Activated naive CD8-positive, alpha-beta T cell treated with anti-CD3 and anti-CD28 coated beads, Interleukin-2, amount 10 ng/mL, durations not matched to agents 7 days and 5 days (primary cell): Measurements from ENCODE around the gene SNX2. TPM values are rescaled to one million over a fixed set of nuclear protein-coding genes. Genes with fewer than 3 reads are reported as not detected.

Experiments
- ATAC-seq: fragments of 150-1000 bp; cut with Tn5 transposase; one replicate; pipeline ENCODE4 v1.10.0; 2021; ENCODE audit warnings: low read depth, moderate library complexity
- POLR2A ChIA-PET: fragments of 350-600 bp; sonication (Branson Sonifier 250); formaldehyde crosslinking; loops from one replicate; lab custom pipeline; 2021; ENCODE audit warnings: antibody characterized with exemption; lab: Charles Lee
- DNase-seq: peaks from one replicate; pipeline ENCODE4 v3.0.0; 2021
- H3K27ac Mint-ChIP-seq: one replicate; pipeline ENCODE4 v1.8.0; 2022; ENCODE audit warnings: mild to moderate bottlenecking, mixed read lengths
- H3K27me3 Mint-ChIP-seq: one replicate; pipeline ENCODE4 v1.8.0; 2022; ENCODE audit warnings: mild to moderate bottlenecking, moderate library complexity, mixed read lengths
- H3K36me3 Mint-ChIP-seq: one replicate; pipeline ENCODE4 v1.8.0; 2021; ENCODE audit warnings: mild to moderate bottlenecking, mixed read lengths
- H3K4me1 Mint-ChIP-seq: one replicate; pipeline ENCODE4 v1.8.0; 2021; ENCODE audit warnings: mixed read lengths
- H3K4me3 Mint-ChIP-seq: one replicate; pipeline ENCODE4 v1.8.0; 2022; ENCODE audit warnings: mild to moderate bottlenecking, moderate library complexity, mixed read lengths
- H3K9me3 Mint-ChIP-seq: one replicate; pipeline ENCODE4 v1.8.0; 2021; ENCODE audit warnings: mixed read lengths
- total RNA-seq, 2 experiments: library from RNA; stranded (reverse); gene quantifications; one replicate each; pipeline ENCODE4 v1.2.3, GENCODE V29; 2021

SNX2 gene, protein sequence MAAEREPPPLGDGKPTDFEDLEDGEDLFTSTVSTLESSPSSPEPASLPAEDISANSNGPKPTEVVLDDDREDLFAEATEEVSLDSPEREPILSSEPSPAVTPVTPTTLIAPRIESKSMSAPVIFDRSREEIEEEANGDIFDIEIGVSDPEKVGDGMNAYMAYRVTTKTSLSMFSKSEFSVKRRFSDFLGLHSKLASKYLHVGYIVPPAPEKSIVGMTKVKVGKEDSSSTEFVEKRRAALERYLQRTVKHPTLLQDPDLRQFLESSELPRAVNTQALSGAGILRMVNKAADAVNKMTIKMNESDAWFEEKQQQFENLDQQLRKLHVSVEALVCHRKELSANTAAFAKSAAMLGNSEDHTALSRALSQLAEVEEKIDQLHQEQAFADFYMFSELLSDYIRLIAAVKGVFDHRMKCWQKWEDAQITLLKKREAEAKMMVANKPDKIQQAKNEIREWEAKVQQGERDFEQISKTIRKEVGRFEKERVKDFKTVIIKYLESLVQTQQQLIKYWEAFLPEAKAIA
- total RNA-seq = 10 to 100 TPM; 42.9 to 43.0 TPM

DNA sequence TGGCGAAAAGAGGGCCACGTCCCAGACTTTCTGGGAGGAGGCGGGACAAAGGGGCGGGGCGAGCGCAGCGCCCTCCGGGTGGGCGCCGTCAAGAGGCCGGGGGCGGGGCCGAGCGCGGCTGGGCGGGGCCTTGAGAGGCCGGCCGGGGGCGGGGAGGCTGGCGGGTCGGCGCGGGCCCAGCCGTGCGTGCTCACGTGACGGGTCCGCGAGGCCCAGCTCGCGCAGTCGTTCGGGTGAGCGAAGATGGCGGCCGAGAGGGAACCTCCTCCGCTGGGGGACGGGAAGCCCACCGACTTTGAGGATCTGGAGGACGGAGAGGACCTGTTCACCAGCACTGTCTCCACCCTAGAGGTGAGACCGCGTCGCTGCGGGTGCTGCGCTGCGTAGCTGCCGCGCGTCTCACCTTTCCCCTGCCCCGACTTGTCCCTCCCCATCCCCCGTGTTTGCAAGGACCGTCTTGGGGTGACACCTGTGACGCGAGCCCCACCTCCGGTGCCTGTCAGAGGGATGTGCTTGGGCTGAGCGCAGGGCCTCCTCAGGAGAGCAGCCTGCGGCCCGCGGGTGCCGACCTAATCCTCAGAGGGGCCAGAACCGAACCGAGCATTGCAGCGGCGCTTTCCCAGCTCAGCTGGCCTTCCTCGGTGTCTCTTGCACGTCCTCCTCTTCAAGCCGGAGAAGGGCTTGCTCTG, at the start of gene SNX2:
TSS of gene SNX2 (plus strand) at position 220 of the 689 bp plus-strand sequence. CDS start at position 244, 24 bp downstream.
- no peaks in the 10 kb centered on the region for H3K36me3 Mint-ChIP-seq
- H3K4me1 Mint-ChIP-seq = peaks cover 17% of the 10 kb centered on the region
- H3K4me3 Mint-ChIP-seq = peak within 1 kb of the TSS; percentile 93
- POLR2A ChIA-PET = interaction anchor here (1.6 to 1.8 kb wide), 2 partner anchors 70 to 648 kb away, joined by 6 to 16 read pairs; partner anchors contain the start of genes CEP120 and SNX24
- DNase-seq = peak; percentile 95
- peak; percentile 91 for ATAC-seq
- peak within 1 kb of the TSS; percentile 91 for H3K27ac Mint-ChIP-seq
- H3K9me3 Mint-ChIP-seq = no peaks in the 10 kb centered on the region
- H3K27me3 Mint-ChIP-seq = peaks cover 10% of the 10 kb centered on the region

DNA sequence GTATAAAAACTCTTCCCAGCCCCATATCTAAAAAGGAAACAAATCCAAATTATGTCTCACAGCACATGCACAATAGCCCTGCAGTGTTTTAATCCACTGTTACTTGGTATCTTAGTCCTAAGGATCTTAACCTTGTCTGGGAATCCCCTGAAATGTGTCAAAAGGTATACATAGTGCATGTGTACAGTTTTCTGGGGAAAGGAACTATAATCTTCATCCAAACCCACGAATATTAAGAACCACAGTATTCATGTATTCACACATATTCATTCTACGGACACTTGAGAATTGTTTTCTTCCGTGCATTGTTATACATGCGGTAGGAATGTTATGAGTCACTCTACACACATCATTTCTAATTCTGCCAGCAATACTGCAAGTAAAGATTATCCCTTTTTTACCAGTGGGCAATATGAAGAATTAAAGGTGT, 47.8 kb upstream of the SNX2 start:
- no peak for ATAC-seq
- DNase-seq = no peak
- Mint-ChIP-seq H3K4me1 (no peaks in the 10 kb centered on the region), H3K36me3 (no peaks in the 10 kb centered on the region), H3K9me3 (no peaks in the 10 kb centered on the region), H3K4me3 (no peak overlapping the region), H3K27me3 (peaks cover 10% of the 10 kb centered on the region), H3K27ac (no peak overlapping the region)
- POLR2A ChIA-PET = no interaction called here

DNA sequence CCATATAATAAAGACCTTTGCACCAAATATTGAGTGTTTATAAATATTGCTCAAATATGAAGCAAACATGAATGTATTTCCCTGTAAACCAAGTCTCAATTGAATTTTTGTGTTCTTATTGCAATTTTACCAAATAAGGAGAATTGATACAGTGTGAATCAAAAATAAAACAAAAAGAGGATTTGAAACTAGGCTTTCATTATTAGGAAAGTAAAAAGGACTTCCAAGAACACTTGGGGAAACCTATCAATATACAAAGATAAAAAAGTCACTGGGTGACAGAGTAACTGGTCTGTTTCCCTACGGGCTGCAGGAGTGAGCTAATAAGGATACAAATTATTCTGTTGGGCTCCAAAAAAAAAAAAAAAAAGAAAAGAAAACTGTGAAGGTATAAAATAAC, 44.8 kb upstream of the SNX2 start:
- Mint-ChIP-seq H3K36me3 (no peaks in the 10 kb centered on the region), H3K4me1 (no peaks in the 10 kb centered on the region), H3K27me3 (peaks cover 14% of the 10 kb centered on the region), H3K27ac (no peak overlapping the region), H3K9me3 (no peaks in the 10 kb centered on the region), H3K4me3 (no peak overlapping the region)
- POLR2A ChIA-PET = no interaction called here
- no peak for DNase-seq
- no peak for ATAC-seq

DNA sequence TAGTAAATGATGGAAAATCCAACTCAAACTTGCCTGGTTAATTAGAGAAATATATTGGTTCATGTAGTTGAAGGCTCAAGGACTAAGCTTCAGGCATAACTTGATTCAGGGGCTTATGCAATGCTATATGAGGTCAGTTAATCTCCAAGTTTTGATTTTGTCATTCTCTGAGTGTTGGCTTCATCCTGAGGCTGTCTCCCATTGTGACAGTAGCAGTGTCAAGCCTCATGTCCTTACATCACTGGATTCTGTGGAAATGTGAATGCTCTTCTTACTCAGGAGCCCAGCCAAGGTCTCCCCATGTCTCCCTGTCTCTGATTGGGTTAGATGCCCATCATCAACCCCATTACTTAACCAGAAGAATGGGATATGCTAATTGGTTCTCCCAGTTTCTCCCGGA, 44.4 kb upstream of the SNX2 start:
- POLR2A ChIA-PET = no interaction called here
- Mint-ChIP-seq H3K4me3 (no peak overlapping the region), H3K36me3 (no peaks in the 10 kb centered on the region), H3K27me3 (peaks cover 14% of the 10 kb centered on the region), H3K27ac (no peak overlapping the region), H3K4me1 (no peaks in the 10 kb centered on the region), H3K9me3 (no peaks in the 10 kb centered on the region)
- no peak for DNase-seq
- ATAC-seq = no peak

DNA sequence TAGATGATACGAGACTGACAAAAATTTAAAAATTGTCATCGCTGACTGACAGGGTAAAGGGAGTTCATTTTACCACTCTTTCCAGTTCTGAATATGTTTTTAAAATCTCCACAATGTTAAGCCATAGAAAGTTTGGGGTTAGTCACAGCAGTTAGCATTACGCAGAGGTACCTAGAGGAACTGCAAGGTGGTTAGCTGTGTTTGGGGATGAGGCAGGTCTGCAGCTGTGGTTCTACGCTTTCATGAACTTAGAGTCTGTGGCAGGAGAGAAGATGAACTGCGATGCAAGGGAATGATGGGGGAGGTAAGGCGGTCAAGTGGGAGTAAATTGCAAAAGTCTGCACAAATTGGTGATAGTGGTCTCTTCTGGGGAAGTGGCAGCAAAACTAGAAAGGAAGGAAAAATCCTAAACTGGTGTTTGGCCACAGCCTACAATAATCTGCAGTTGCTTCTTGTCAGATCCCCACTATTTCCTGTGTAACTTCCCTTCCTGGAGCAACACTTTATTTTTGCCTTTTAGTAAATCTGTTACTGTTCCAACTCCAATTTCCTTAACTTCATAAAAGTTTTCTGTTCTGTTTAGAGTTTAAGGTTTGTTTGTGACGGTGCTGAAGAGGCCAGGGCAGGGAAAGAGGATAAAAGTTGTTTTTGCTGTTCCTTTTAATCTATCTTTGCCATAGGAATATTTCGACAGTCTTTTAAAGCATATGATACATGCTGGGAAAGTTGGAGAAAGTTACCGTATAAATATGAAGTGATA, 38.6 kb upstream of the SNX2 start:
- Mint-ChIP-seq H3K9me3 (no peaks in the 10 kb centered on the region), H3K4me1 (peaks cover 3% of the 10 kb centered on the region), H3K27ac (no peak overlapping the region), H3K36me3 (no peaks in the 10 kb centered on the region), H3K4me3 (no peak overlapping the region), H3K27me3 (peaks cover 12% of the 10 kb centered on the region)
- POLR2A ChIA-PET = no interaction called here
- no peak for DNase-seq
- no peak for ATAC-seq

DNA sequence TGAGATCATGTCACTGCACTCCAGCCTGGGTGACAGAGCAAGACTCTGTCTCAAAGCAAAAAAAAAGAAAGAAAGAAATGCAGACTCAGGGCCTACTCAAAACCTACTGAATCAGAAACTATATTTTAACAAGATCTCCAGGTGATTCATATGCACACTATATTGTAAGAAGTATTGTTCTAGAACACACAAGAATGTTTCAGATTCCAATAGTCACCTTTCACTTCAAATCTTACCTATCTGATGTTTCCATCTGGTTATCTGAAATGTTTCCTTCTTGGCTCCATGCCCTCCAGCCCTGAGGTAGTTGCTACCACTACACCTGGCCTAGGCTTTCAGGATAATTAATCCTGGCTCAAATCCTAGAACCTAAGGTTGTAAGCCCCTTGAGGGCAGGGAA, 36.8 kb upstream of the SNX2 start:
- Mint-ChIP-seq H3K27me3 (peaks cover 9% of the 10 kb centered on the region), H3K9me3 (no peaks in the 10 kb centered on the region), H3K4me3 (no peak overlapping the region), H3K36me3 (no peaks in the 10 kb centered on the region), H3K27ac (no peak overlapping the region), H3K4me1 (peaks cover 3% of the 10 kb centered on the region)
- DNase-seq = no peak
- no peak for ATAC-seq
- POLR2A ChIA-PET = no interaction called here

DNA sequence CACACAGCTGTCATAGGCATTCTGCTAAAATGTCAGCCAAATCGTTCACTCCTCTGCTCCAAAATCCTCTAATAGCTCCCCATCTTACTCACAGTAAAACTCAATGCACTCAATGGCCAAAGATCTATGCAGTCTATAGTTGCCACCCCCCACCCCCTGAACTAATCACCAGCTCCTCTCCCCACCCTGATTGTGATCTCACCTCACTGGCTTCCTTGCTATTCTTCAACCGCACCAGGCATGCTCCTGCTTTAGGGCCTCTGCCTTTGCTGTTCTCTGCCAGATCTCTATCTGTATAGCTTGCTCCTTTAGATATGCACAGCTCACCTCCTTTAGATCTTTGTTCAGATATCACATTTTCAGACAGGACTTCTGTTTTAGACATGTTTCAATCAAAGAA, 33.2 kb upstream of the SNX2 start:
- no peak overlapping the region for H3K4me3 Mint-ChIP-seq
- H3K27ac Mint-ChIP-seq = no peak overlapping the region
- H3K4me1 Mint-ChIP-seq = no peaks in the 10 kb centered on the region
- H3K9me3 Mint-ChIP-seq = no peaks in the 10 kb centered on the region
- H3K36me3 Mint-ChIP-seq = no peaks in the 10 kb centered on the region
- POLR2A ChIA-PET = no interaction called here
- H3K27me3 Mint-ChIP-seq = peaks cover 5% of the 10 kb centered on the region
- no peak for ATAC-seq
- DNase-seq = no peak

DNA sequence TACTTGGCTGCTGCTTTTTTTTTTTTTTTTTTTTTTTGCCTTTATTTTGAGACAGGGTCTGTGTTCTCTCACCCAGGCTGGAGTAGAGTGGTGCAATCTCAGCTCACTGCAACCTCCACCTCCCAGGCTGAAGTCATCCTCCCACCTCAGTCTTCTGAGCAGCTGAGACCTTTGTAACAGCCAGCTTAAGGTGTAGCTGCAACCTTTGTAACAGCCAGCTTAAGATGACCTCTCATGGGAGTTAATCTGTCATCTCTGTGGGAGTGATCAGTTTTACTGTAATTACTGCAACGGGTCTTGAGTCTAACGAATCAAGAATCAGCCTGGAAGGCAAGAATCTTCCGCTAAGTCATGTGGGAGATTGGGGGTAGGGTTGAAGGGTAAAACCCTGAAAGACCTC, 31.6 kb upstream of the SNX2 start:
- H3K9me3 Mint-ChIP-seq = no peaks in the 10 kb centered on the region
- H3K27ac Mint-ChIP-seq = no peak overlapping the region
- DNase-seq (no peak), ATAC-seq (no peak)
- H3K4me1 Mint-ChIP-seq = no peaks in the 10 kb centered on the region
- no peaks in the 10 kb centered on the region for H3K36me3 Mint-ChIP-seq
- H3K27me3 Mint-ChIP-seq = peaks cover under 1% of the 10 kb centered on the region
- H3K4me3 Mint-ChIP-seq = no peak overlapping the region
- POLR2A ChIA-PET = no interaction called here

DNA sequence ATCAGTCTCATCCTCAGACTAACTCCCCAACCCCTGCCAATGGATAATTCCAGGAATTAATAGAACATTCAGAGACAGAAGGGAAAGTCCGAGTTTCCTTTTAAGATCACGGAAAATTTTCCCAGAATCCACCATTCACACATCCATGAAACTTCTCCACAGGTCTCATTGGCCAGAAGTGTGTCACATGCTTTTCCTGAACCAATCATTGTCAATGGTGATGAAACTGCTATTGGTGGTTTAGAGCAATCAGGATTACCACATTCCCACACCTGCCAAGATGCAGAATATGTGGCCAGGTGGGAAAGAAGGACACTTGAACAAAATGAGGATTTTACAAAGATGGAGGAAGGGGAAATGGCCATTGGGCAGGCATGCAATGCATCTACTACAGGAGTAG, 29.3 kb upstream of the SNX2 start:
- POLR2A ChIA-PET = no interaction called here
- H3K27ac Mint-ChIP-seq = no peak overlapping the region
- no peak overlapping the region for H3K4me3 Mint-ChIP-seq
- H3K4me1 Mint-ChIP-seq = no peaks in the 10 kb centered on the region
- DNase-seq = no peak
- H3K36me3 Mint-ChIP-seq = no peaks in the 10 kb centered on the region
- H3K9me3 Mint-ChIP-seq = no peaks in the 10 kb centered on the region
- H3K27me3 Mint-ChIP-seq = no peaks in the 10 kb centered on the region
- no peak for ATAC-seq

DNA sequence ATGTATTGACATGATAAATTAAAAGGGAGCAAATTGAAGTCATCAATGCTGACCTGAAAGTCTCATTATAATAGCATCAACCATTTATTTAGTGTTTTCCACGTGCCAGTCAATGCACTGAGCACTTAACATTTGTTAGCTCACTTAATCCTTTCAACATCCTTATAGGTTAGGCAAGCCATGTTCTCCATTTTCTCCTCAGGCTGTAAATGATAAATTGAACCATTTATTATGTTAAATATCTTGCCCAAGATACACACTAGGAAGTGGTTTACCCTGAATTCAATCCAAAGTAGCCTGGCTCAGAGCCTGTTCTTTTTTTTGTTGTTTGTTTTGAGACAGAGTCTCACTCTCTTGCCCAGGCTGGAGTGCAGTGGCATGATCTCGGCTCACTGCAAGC, 25.0 kb upstream of the SNX2 start:
- POLR2A ChIA-PET = no interaction called here
- ATAC-seq = no peak

DNA sequence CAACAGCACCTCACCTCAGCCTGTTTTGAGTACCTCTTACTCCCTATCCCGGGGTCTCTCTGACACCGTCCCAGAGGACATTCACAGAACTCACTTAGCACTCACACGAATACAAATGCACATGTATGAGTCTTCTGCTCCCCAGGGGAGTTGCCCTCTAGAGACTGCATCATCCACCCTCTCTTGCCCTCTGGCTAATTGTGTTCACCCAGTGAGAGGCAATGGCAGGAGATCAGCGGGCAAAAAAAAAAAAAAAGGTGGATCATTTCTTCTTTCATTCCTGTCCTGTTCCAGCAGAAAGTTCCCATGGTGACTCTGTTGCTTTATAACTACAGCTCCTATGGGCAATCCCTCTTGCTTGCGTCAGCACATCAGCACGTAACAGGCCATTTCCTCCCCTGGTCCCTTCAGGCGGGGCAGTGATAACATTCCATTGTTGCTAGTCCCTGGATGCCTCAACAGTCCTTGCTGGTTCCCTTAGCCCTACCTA, 23.5 kb upstream of the SNX2 start:
- H3K4me1 Mint-ChIP-seq = peaks cover 4% of the 10 kb centered on the region
- H3K27ac Mint-ChIP-seq = no peak overlapping the region
- H3K36me3 Mint-ChIP-seq = no peaks in the 10 kb centered on the region
- ATAC-seq (no peak), DNase-seq (no peak)
- peaks cover 3% of the 10 kb centered on the region for H3K27me3 Mint-ChIP-seq
- H3K4me3 Mint-ChIP-seq = no peak overlapping the region
- H3K9me3 Mint-ChIP-seq = no peaks in the 10 kb centered on the region
- POLR2A ChIA-PET = no interaction called here

More for the DNA sequence above, 25.0 kb upstream of the SNX2 start:
- no peaks in the 10 kb centered on the region for H3K4me1 Mint-ChIP-seq
- H3K9me3 Mint-ChIP-seq = no peaks in the 10 kb centered on the region
- H3K36me3 Mint-ChIP-seq = no peaks in the 10 kb centered on the region
- H3K4me3 Mint-ChIP-seq = no peak overlapping the region
- no peak overlapping the region for H3K27ac Mint-ChIP-seq
- peaks cover 3% of the 10 kb centered on the region for H3K27me3 Mint-ChIP-seq
- DNase-seq = no peak

DNA sequence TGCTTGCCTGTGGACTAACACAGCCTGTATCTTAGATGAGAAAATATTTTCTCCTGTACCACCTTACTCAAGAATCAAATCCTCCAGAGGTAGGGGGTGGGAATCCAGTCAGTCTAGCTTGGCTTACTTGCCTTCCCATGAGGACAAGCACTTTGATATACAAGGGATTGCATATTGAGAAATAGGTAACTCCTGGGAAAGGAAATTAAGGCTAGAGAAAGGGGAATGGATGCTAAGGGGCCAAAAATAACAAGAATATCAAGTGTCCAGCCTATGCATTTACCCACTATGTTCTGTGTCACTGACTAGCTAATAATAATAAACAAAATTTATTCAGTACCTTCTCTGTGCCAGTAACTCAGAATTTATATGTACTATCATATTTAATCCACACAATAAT, 21.4 kb upstream of the SNX2 start:
- Mint-ChIP-seq H3K4me3 (no peak overlapping the region), H3K36me3 (no peaks in the 10 kb centered on the region), H3K27ac (no peak overlapping the region), H3K27me3 (peaks cover 3% of the 10 kb centered on the region), H3K4me1 (peaks cover 7% of the 10 kb centered on the region), H3K9me3 (no peaks in the 10 kb centered on the region)
- DNase-seq = no peak
- ATAC-seq = no peak
- POLR2A ChIA-PET = no interaction called here

DNA sequence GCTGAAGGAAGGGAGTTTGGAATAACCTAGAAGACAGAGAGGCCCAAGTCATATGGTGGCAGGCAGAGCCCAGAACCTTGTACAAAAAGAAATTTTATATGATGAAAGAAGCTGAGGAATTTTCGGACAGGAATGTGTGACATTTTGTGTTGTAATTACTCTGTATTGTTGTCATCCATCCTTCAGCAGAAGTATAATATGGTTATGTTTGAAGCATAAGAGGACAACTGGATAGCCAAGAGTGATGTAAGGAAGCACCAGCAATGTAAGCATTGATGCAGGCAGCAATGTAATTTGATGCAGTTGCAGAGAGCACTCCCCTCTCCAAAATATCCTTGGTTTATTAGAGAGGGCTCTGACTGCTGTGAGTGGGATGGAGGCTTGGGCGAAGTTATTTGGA, 19.1 kb upstream of the SNX2 start:
- Mint-ChIP-seq H3K4me3 (no peak overlapping the region), H3K27me3 (peaks cover 3% of the 10 kb centered on the region), H3K36me3 (no peaks in the 10 kb centered on the region), H3K4me1 (peaks cover 7% of the 10 kb centered on the region), H3K27ac (peak overlapping the region; percentile 37), H3K9me3 (no peaks in the 10 kb centered on the region)
- DNase-seq (no peak), ATAC-seq (no peak)
- POLR2A ChIA-PET = no interaction called here
